CD14-positive monocyte (primary cell): ENCODE data around the gene CATSPER1. TPM values are rescaled to one million over a fixed set of nuclear protein-coding genes. Genes with fewer than 3 reads are reported as not detected.

Experiments
- DNase-seq, 3 donors: peaks; one replicate each; pipeline ENCODE4 v3.0.0-alpha.2; 2011 to 2022
- H2AFZ ChIP-seq: 2 replicates; pipeline ENCODE4 v1.6.0; 2012; ENCODE audit warnings: mild to moderate bottlenecking, low read depth, low read length, inconsistent platforms; ENCODE audit not compliant: insufficient read depth, poor library complexity, severe bottlenecking
- H3K27ac ChIP-seq, 2 donors: 1 replicate in 1 of 2; 2 replicates in 1 of 2; pipeline ENCODE4 v1.5.1; 2012 to 2013; ENCODE audit warnings: low read length in 2 of 2, control low read depth in 1 of 2, inconsistent platforms in 1 of 2, low read depth in 1 of 2, mild to moderate bottlenecking in 1 of 2
- H3K27me3 ChIP-seq, 2 donors: one replicate each; pipeline versions ENCODE4 v1.6.0 to v1.6.1; 2011 to 2013; ENCODE audit warnings: low read length in 2 of 2; ENCODE audit not compliant: control insufficient read depth in 2 of 2, insufficient read depth in 2 of 2
- H3K36me3 ChIP-seq, 2 donors: replicated peaks in 1 of 2; 1 replicate in 1 of 2; 2 replicates in 1 of 2; pipeline versions ENCODE4 v1.5.1 to v1.6.1; 2012 to 2013; ENCODE audit warnings: low read length in 2 of 2, control low read depth in 1 of 2, inconsistent platforms in 1 of 2, mild to moderate bottlenecking in 1 of 2; ENCODE audit not compliant: insufficient read depth in 2 of 2, control insufficient read depth in 1 of 2
- H3K4me1 ChIP-seq, 2 donors: 1 replicate in 1 of 2; 2 replicates in 1 of 2; pipeline versions ENCODE4 v1.5.1 to v1.6.1; 2012 to 2013; ENCODE audit warnings: low read length in 2 of 2, control low read depth in 1 of 2, inconsistent platforms in 1 of 2, mild to moderate bottlenecking in 1 of 2, moderate library complexity in 1 of 2; ENCODE audit not compliant: insufficient read depth in 2 of 2, control insufficient read depth in 1 of 2
- H3K4me2 ChIP-seq: replicated peaks from 2 replicates; pipeline ENCODE3; 2012; ENCODE audit warnings: low read length, moderate library complexity, mild to moderate bottlenecking; ENCODE audit not compliant: poor library complexity, severe bottlenecking; ENCODE audit errors: extremely low read depth
- H3K4me3 ChIP-seq, 3 experiments: fragments of 200-600 bp in 1 of 3; sonication (generic) in 1 of 3; replicated peaks in 1 of 3; 1 replicate in 2 of 3; 2 replicates in 1 of 3; pipeline ENCODE4 v1.5.1; 2011 to 2013; ENCODE audit warnings: low read length in 3 of 3, mild to moderate bottlenecking in 3 of 3, control low read depth in 2 of 3, low read depth in 2 of 3, inconsistent platforms in 1 of 3, moderate library complexity in 1 of 3
- H3K79me2 ChIP-seq: 2 replicates; pipeline ENCODE4 v1.6.0; 2012; ENCODE audit warnings: mild to moderate bottlenecking, control low read depth, inconsistent platforms, low read length, moderate library complexity; ENCODE audit not compliant: insufficient read depth
- H3K9ac ChIP-seq: 2 replicates; pipeline ENCODE4 v1.6.0; 2017; ENCODE audit warnings: low read length, mild to moderate bottlenecking; ENCODE audit not compliant: insufficient read depth, poor library complexity, severe bottlenecking
- H3K9me3 ChIP-seq, 2 donors: replicated peaks in 1 of 2; 1 replicate in 1 of 2; 2 replicates in 1 of 2; pipeline versions ENCODE4 v1.5.1 to v1.6.1; 2012 to 2013; ENCODE audit warnings: low read length in 2 of 2, control low read depth in 1 of 2; ENCODE audit not compliant: control insufficient read depth in 1 of 2, insufficient read depth in 1 of 2
- H4K20me1 ChIP-seq: 2 replicates; pipeline ENCODE4 v1.6.0; 2012; ENCODE audit warnings: mild to moderate bottlenecking, low read length, control low read depth, moderate library complexity; ENCODE audit not compliant: insufficient read depth
- H3K27ac Mint-ChIP-seq, 7 donors: one replicate each; pipeline ENCODE4 v1.8.0; 2020; ENCODE audit warnings: mild to moderate bottlenecking in 7 of 7, mixed read lengths in 7 of 7, moderate library complexity in 6 of 7, inconsistent platforms in 2 of 7
- H3K27me3 Mint-ChIP-seq, 3 donors: one replicate each; pipeline ENCODE4 v1.8.0; 2021 to 2022; ENCODE audit warnings: low read depth in 3 of 3, mild to moderate bottlenecking in 3 of 3, mixed read lengths in 3 of 3, moderate library complexity in 3 of 3, inconsistent platforms in 1 of 3
- H3K36me3 Mint-ChIP-seq, 2 donors: one replicate each; pipeline ENCODE4 v1.8.0; 2020; ENCODE audit warnings: mixed read lengths in 2 of 2, inconsistent platforms in 1 of 2, mild to moderate bottlenecking in 1 of 2
- H3K4me1 Mint-ChIP-seq: one replicate; pipeline ENCODE4 v1.8.0; 2020; ENCODE audit warnings: mild to moderate bottlenecking, mixed read lengths
- H3K4me3 Mint-ChIP-seq, 2 donors: one replicate each; pipeline ENCODE4 v1.8.0; 2020; ENCODE audit warnings: mild to moderate bottlenecking in 2 of 2, mixed read lengths in 2 of 2, moderate library complexity in 1 of 2
- H3K9me3 Mint-ChIP-seq, 7 donors: one replicate each; pipeline ENCODE4 v1.8.0; 2020 to 2022; ENCODE audit warnings: mixed read lengths in 7 of 7, mild to moderate bottlenecking in 6 of 7, moderate library complexity in 6 of 7, inconsistent platforms in 2 of 7
- CTCF ChIP-seq: fragments of 200-600 bp; IDR thresholded peaks from one replicate; pipeline ENCODE4 v1.8.0; 2022; ENCODE audit warnings: antibody characterized with exemption, mild to moderate bottlenecking
- WGBS: methylation state at CpG from one replicate; pipeline ENCODE4 v1.1.5; 2013; ENCODE audit warnings: missing lambda C conversion rate; ENCODE audit not compliant: insufficient coverage; 5-methylcytosine and 5-hydroxymethylcytosine counted together
- intact Hi-C, 2 donors: fragments of 100-400 bp; cut with micrococcal nuclease; formaldehyde crosslinking; loops; one replicate each; pipeline versions ENCODE4 v1.15.0 to v1.15.1; 2023
- polyA plus RNA-seq, 3 donors: library from polyadenylated mRNA; depleted of rRNA in 1 of 3; unstranded in 2 of 3; stranded (reverse) in 1 of 3; fragments of 300-500 nt in 2 of 3; fragments of >200 nt in 1 of 3; fragmentation: Illumina TruSeq in 2 of 3; gene quantifications; 1 replicate in 2 of 3; 2 replicates in 1 of 3; pipeline ENCODE4 v1.2.3, GENCODE V29; 2012 to 2021

CATSPER1 gene
- polyA plus RNA-seq, 3 donors = 15.4 to 24.1 (median 22.0) TPM

GRCh38 chr11:66003291-66003690, 23.0 kb downstream of the CATSPER1 start:
- Histone ChIP-seq H3K36me3 (peaks cover 30 to 48% of the 10 kb centered on the region in 2 donors), H2AFZ (peak overlapping the region; percentile 93), H3K4me3 (peak overlapping the region in 2 of 3 experiments; percentile 95 to 97), H3K4me2 (peak overlapping the region; percentile 89), H3K4me1 (peaks cover 16 to 27% of the 10 kb centered on the region in 2 donors), H3K9me3 (no peaks in the 10 kb centered on the region), H3K27me3 (no peaks in the 10 kb centered on the region), H3K27ac (peak overlapping the region in 1 of 2 donors; percentile 92), H3K79me2 (peaks cover 45% of the 10 kb centered on the region), H4K20me1 (peaks cover 25% of the 10 kb centered on the region), H3K9ac (peak overlapping the region; percentile 86)
- Mint-ChIP-seq H3K27me3 (peaks cover 0 to 2% (median 0%) of the 10 kb centered on the region in 3 donors), H3K36me3 (peaks cover 30 to 52% of the 10 kb centered on the region in 2 donors), H3K27ac (peak overlapping the region in 6 of 7 donors; percentile 66 to 98 (median 87)), H3K4me3 (peak overlapping the region; percentile 97 to 98), H3K4me1 (peaks cover 18% of the 10 kb centered on the region), H3K9me3 (no peaks in the 10 kb centered on the region)
- 73% methylated on average over 5 of the region's 6 CpGs for WGBS
- DNase-seq = no peak
- TF ChIP-seq CTCF = no peak
- intact Hi-C loops = loop anchor here (2.0 to 5.0 kb wide), 3 partner anchors 20 to 41 kb away; partner anchors contain the start of gene SART1 (in 1 of the 2)

- TF ChIP-seq CTCF = no peak
- no peak for DNase-seq
- intact Hi-C loops = loop anchor here (2.0 to 5.0 kb wide), 3 partner anchors 20 to 40 kb away; partner anchors contain the start of gene SART1 (in 1 of the 2)
- peak overlapping the region; percentile 92 to 95 for H3K27ac ChIP-seq
- H3K9me3 ChIP-seq = no peaks in the 10 kb centered on the region
- peaks cover 18% of the 10 kb centered on the region for H3K4me1 Mint-ChIP-seq
- H3K9me3 Mint-ChIP-seq = no peaks in the 10 kb centered on the region
- H4K20me1 ChIP-seq = peaks cover 28% of the 10 kb centered on the region
- no peaks in the 10 kb centered on the region for H3K27me3 ChIP-seq
- H3K4me3 Mint-ChIP-seq = peak overlapping the region; percentile 97 to 98
- peak overlapping the region; percentile 89 for H3K4me2 ChIP-seq
- peaks cover 36 to 57% of the 10 kb centered on the region in 2 donors for H3K36me3 Mint-ChIP-seq
- H3K79me2 ChIP-seq = peaks cover 45% of the 10 kb centered on the region
- peak overlapping the region; percentile 93 for H2AFZ ChIP-seq
- peak overlapping the region; percentile 62 to 97 (median 95) for H3K4me3 ChIP-seq
- H3K27ac Mint-ChIP-seq = peak overlapping the region; percentile 98 to 100 (median 100)
- H3K27me3 Mint-ChIP-seq = no peaks in the 10 kb centered on the region
- H3K36me3 ChIP-seq = peaks cover 34 to 53% of the 10 kb centered on the region in 2 donors
- under 1% methylated on average over 37 of the region's 40 CpGs for whole genome bisulfite sequencing
- H3K4me1 ChIP-seq = peaks cover 16 to 27% of the 10 kb centered on the region in 2 donors
- peak overlapping the region; percentile 86 for H3K9ac ChIP-seq
Measured at GRCh38 chr11:66002648-66003225, 23.5 kb downstream of the CATSPER1 start.
